ENCODE measurements around the gene RASSF6.
A peak's percentile ranks its signal among the peaks of the same experiment; 100 is the strongest.
"Not testable (repeated sequence)": the region's sequence is repeated elsewhere in the genome, so short reads cannot be mapped to it uniquely, and the experiment has no call there.

Gene RASSF6

GRCh38 chr4:73575660-73576059, 44.6 kb downstream of the RASSF6 start:
- no peak for DNase-seq

DNA sequence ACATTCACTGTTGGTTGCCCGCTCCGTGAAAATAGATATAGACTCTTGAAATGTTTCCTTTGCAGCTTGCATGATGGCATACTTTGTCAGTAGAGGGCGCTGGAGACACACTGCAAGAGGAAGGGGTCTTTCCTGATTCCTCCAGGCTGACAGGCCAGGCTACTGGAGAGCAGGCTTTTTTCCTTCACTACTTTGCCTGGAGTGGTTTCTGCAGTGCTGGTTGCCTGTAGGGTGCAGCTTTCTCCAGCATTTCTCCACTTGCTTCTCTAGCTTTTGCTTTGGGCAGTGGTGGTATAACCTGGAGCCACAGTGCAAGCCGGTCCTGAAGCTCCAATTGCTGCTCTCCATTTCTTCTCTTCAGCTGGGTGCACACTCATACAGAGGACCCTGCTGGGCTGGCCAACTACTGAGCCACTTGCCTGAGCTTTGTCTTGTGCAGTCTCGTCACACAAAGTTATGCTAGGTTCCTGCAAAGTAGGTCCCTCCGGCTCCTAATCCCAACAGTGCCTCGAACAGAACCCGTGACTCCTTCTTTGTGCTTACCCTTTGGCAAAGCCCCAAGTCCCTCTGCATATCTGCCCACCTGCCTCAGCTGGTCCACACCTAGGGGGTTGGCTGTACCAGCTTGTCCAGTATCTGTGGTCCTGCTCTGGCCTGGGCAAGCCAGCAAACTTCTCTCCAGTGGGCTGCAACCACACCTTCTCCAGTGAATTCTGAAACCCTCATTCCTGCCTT, 46.3 kb downstream of the RASSF6 start:
- DNase-seq = peak; percentile 93

GRCh38 chr4:73550865-73551264, 69.4 kb downstream of the RASSF6 start:
- not testable (repeated sequence) for DNase-seq

DNA sequence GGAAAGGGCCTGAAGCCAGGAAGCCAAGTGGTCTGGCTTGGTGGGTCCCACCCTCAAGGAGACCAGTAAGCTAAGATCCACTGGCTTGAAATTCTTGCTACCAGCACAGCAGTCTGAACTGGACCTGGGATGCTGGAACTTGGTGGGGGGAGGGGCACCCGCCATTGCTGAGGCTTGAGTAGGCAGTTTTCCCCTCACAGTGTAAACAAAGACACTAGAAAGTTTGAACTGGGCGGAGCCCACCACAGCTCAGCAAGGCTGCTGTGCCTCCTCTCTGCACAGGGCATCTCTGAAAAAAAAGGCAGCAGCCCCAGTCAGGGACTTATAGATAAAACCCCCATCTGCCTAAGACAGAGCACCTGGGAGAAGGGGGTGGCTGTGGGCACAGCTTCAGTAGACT, 75.6 kb downstream of the RASSF6 start:
- no peak for DNase-seq

DNA sequence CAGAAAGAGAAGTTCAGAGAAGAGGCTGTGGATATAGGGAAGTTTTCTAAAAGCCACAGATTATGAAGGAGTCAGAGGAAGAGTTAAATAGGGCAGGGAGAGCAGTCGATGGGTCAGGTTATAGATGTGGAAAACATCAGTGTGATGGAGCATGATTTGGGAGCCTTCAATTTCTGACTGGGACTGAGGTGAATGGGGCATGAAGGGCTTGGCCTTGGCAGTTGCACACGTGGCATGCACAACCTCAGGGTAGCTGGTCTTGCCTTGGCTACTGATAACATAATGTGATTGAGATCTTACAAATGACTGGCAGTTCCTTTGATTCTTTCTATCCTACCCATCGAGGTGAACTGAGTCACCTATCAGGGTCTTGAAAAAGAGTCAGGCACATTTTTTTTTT, 79.0 kb downstream of the RASSF6 start:
- DNase-seq = no peak

DNA sequence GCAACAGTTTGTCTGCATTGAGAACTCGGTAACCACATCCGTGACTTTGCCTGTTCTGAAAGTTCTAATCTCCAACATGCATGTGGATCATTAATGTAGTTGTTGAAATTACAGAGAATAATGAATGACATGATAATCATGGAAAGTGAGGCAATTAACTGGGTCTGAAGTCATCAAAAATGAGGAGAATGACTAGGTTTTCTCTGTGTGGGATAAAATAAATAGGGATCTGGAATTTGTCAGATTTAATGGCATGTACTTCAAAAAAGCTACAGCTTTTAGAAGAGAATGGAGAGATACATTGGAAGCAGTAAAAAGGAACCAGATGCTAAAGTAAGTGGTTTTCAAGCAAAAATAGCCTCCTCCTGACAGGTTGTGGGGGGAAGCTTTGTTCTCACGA, 79.4 kb downstream of the RASSF6 start:
- no peak for DNase-seq

DNA sequence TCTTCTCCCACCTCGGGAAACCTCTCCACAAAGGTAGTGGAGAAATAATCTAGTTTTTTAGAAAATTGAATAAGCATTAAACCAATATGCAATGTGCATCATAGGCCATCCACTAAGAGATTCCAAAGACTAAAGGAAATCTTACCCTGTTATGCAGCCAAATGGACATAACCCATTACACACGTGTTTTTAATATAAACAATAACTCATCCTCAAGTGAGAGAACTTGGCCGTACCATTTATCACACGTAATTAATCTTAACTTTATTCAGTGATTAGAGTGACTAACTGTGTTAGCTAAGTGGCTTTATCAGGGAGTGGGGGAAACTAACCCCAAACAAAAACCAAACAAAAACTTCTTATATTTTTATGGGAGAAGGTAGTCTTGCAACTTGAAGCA, 80.8 kb downstream of the RASSF6 start:
- DNase-seq = no peak

DNA sequence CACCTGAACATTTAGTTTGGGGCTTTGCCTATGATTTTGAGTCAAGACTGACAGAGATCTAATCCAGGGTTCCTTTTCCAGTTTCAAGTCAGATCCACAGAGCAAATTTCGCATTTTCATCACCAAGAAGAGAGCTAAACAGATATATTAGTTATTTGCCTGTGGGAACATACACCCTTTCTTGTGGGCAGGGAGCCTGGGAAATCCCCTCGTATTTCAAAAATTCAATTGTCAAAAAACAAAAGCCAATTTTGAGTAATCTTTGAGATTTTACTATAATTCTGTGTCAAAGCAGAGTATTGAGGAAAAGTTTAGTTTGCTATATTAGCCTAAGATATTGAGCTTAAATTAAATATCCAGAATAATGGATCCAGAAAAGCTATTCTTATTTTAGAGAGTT, 82.1 kb downstream of the RASSF6 start:
- DNase-seq = no peak

GRCh38 chr4:73533515-73534422, 86.5 kb downstream of the RASSF6 start:
- peak; percentile 39 for DNase-seq

DNA sequence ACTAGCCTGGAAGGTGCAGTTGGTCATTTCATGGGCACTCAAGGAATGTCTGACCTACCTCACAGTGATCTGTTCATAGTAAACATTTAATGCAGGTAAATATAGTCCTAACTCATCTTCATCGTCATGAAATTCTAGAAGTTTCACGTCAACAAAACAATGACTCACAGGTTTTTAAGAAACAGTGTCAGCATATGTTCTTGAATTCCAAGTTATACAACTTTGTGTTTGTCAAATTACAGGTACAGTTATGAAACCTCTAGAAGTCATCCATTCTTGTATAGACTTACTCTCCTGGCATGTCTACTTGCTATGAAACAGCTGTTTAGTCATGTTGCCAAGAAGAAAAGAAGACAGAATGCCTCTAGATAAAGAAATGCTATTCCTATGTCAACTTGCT, 92.1 kb downstream of the RASSF6 start:
- peak; percentile 9 for DNase-seq

DNA sequence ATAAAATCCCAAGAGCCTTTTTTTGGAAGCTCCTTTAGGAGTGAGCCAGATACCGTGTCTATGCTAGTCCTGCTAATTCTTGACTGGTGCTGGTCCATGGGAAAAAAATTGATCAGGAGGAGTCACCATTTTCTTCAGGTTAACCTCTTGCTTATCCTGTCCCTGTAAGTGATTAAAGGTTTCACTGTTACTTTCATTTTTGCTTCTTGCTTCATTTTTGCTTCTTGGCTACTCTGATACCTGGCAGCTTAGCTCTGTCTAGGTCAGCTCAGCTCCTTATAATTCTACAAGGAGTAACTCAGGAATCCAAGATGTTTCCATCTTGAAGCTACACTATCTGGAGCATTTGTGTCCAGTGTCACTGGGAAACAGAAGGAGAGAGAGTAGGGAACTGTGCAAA, 93.0 kb downstream of the RASSF6 start:
- no peak for DNase-seq

GRCh38 chr4:73525611-73526010, 94.6 kb downstream of the RASSF6 start:
- DNase-seq = no peak

DNA sequence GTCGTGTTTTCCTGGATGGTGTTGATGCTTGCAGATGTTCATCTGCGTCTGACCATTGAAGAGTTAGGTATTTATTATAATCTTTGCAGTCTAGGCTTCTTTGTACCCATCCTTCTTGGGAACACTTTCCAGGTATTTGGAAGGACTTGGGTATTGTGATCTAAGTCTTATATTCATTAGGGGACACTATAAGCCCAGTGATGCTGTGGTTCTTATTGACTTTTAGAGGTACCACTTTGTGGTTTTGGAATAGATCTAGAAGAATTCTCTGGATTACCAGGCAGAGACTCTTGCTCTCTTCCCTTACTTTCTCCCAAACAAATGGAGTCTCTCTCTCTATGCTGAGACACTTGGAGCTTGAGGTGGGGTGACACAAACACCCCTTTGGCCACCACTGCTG, 97.1 kb downstream of the RASSF6 start:
- DNase-seq = peak; percentile 53

Data from DMS53 (cell line).